HEK293 (cell line): Measurements from ENCODE around the gene ZNF112.

Experiments used
- CTCF ChIA-PET: fragments of 350-600 bp; formaldehyde crosslinking; extraction: SDS; loops from one replicate; lab custom pipeline; 2021; ENCODE audit warnings: antibody characterized with exemption; lab: Yijun Ruan, JAX
- POLR2A ChIA-PET: fragments of 300-600 bp; formaldehyde crosslinking; extraction: SDS; loops from one replicate; lab custom pipeline; 2020; ENCODE audit warnings: antibody characterized with exemption, inconsistent platforms; lab: Yijun Ruan, JAX
- H3K27ac ChIP-seq: fragments of 200-500 bp; sonication (Bioruptor generic); 2 replicates; pipeline ENCODE4 v1.5.1; 2014; ENCODE audit warnings: low read depth, low read length, control low read depth, inconsistent platforms; ENCODE audit errors: extremely low read depth
- H3K36me3 ChIP-seq, 2 experiments: fragments of 200-500 bp in 1 of 2; sonication (Bioruptor generic) in 1 of 2; 1 replicate in 1 of 2; 2 replicates in 1 of 2; pipeline ENCODE4 v1.5.1; 2014 to 2017; ENCODE audit warnings: inconsistent platforms in 2 of 2, low read length in 2 of 2; ENCODE audit not compliant: control insufficient read depth in 2 of 2, insufficient read depth in 1 of 2
- H3K4me1 ChIP-seq: fragments of 200-500 bp; sonication (Bioruptor generic); 2 replicates; pipeline ENCODE4 v1.5.1; 2014; ENCODE audit warnings: mild to moderate bottlenecking, low read length, inconsistent platforms; ENCODE audit not compliant: control insufficient read depth, insufficient read depth
- H3K4me3 ChIP-seq: 2 replicates; pipeline ENCODE4 v1.5.1; 2011; ENCODE audit warnings: low read depth, mild to moderate bottlenecking, control low read depth, low read length, moderate library complexity
- H3K9me3 ChIP-seq: fragments of 200-500 bp; sonication (Bioruptor generic); 2 replicates; pipeline ENCODE4 v1.5.1; 2014; ENCODE audit warnings: low read depth, low read length, inconsistent platforms; ENCODE audit not compliant: control insufficient read depth, insufficient read depth
- GLI2 ChIP-seq: fragments of 450-650 bp; formaldehyde crosslinking; IDR thresholded peaks from 2 replicates; pipeline ENCODE4; 2017; ENCODE audit warnings: missing biosample characterization, missing genetic modification characterization, low read depth, borderline replicate concordance
- GLIS1 ChIP-seq: fragments of 450-650 bp; formaldehyde crosslinking; IDR thresholded peaks from 2 replicates; pipeline ENCODE4 v1.5.1; 2016; ENCODE audit warnings: missing biosample characterization, missing genetic modification characterization
- KLF17 ChIP-seq: fragments of 450-650 bp; formaldehyde crosslinking; IDR thresholded peaks from 2 replicates; pipeline ENCODE4 v1.5.1; 2016; ENCODE audit warnings: missing biosample characterization, missing genetic modification characterization
- OVOL3 ChIP-seq: fragments of 450-650 bp; formaldehyde crosslinking; IDR thresholded peaks from 2 replicates; pipeline ENCODE4 v1.5.1; 2016; ENCODE audit warnings: missing biosample characterization, missing genetic modification characterization
- RBAK ChIP-seq: fragments of 450-650 bp; formaldehyde crosslinking; IDR thresholded peaks from 2 replicates; pipeline ENCODE4 v1.5.1; 2016; ENCODE audit warnings: missing biosample characterization, missing genetic modification characterization
- REPIN1 ChIP-seq: fragments of 450-650 bp; formaldehyde crosslinking; IDR thresholded peaks from 2 replicates; pipeline ENCODE4 v1.5.1; 2017; ENCODE audit warnings: missing biosample characterization, missing genetic modification characterization, low read depth
- ZBTB8A ChIP-seq: fragments of 450-650 bp; formaldehyde crosslinking; IDR thresholded peaks from 2 replicates; pipeline ENCODE4 v1.5.1; 2016; ENCODE audit warnings: missing biosample characterization, missing genetic modification characterization
- ZFP3 ChIP-seq: fragments of 450-650 bp; formaldehyde crosslinking; IDR thresholded peaks from 2 replicates; pipeline ENCODE4 v1.5.1; 2016; ENCODE audit warnings: low read depth, missing biosample characterization, missing genetic modification characterization
- ZNF10 ChIP-seq: fragments of 450-650 bp; formaldehyde crosslinking; IDR thresholded peaks from 2 replicates; pipeline ENCODE4 v1.5.1; 2017; ENCODE audit warnings: missing biosample characterization, missing genetic modification characterization
- ZNF175 ChIP-seq: fragments of 450-650 bp; formaldehyde crosslinking; IDR thresholded peaks from 2 replicates; pipeline ENCODE4 v1.5.1; 2016; ENCODE audit warnings: missing biosample characterization, missing genetic modification characterization
- ZNF202 ChIP-seq: fragments of 450-650 bp; formaldehyde crosslinking; IDR thresholded peaks from 2 replicates; pipeline ENCODE4 v1.5.1; 2016; ENCODE audit warnings: missing biosample characterization, missing genetic modification characterization, borderline replicate concordance
- ZNF211 ChIP-seq: fragments of 450-650 bp; formaldehyde crosslinking; IDR thresholded peaks from 2 replicates; pipeline ENCODE4 v1.5.1; 2016; ENCODE audit warnings: low read depth, missing biosample characterization, missing genetic modification characterization
- ZNF311 ChIP-seq: fragments of 450-650 bp; formaldehyde crosslinking; IDR thresholded peaks from 2 replicates; pipeline ENCODE4 v1.5.1; 2017; ENCODE audit warnings: missing biosample characterization, missing genetic modification characterization, borderline replicate concordance
- ZNF335 ChIP-seq: fragments of 450-650 bp; formaldehyde crosslinking; conservative IDR thresholded peaks from 2 replicates; pipeline ENCODE4 v1.5.1; 2016; ENCODE audit warnings: missing biosample characterization, missing genetic modification characterization
- ZNF350 ChIP-seq: fragments of 450-650 bp; formaldehyde crosslinking; IDR thresholded peaks from 2 replicates; pipeline ENCODE4 v1.5.0; 2017; ENCODE audit warnings: missing biosample characterization, mild to moderate bottlenecking, missing genetic modification characterization
- ZNF354C ChIP-seq: fragments of 450-650 bp; formaldehyde crosslinking; IDR thresholded peaks from 2 replicates; pipeline ENCODE4 v1.5.1; 2016; ENCODE audit warnings: missing biosample characterization, missing genetic modification characterization, low read depth, borderline replicate concordance
- ZNF514 ChIP-seq: fragments of 450-650 bp; formaldehyde crosslinking; IDR thresholded peaks from 2 replicates; pipeline ENCODE4 v1.5.1; 2016; ENCODE audit warnings: missing biosample characterization, missing genetic modification characterization
- ZNF560 ChIP-seq: fragments of 450-650 bp; formaldehyde crosslinking; IDR thresholded peaks from 2 replicates; pipeline ENCODE4 v1.5.1; 2017; ENCODE audit warnings: missing biosample characterization, missing genetic modification characterization, borderline replicate concordance
- ZNF621 ChIP-seq: fragments of 450-650 bp; formaldehyde crosslinking; IDR thresholded peaks from 2 replicates; pipeline ENCODE4 v1.5.1; 2017; ENCODE audit warnings: missing biosample characterization, missing genetic modification characterization
- ZNF645 ChIP-seq: fragments of 450-650 bp; formaldehyde crosslinking; IDR thresholded peaks from 2 replicates; pipeline ENCODE4; 2016; ENCODE audit warnings: missing biosample characterization, missing genetic modification characterization
- ZNF660 ChIP-seq: fragments of 450-650 bp; IDR thresholded peaks from 2 replicates; pipeline ENCODE4 v1.5.1; 2018; ENCODE audit warnings: missing biosample characterization, mild to moderate bottlenecking, missing genetic modification characterization
- ZNF707 ChIP-seq: fragments of 450-650 bp; formaldehyde crosslinking; IDR thresholded peaks from 2 replicates; pipeline ENCODE4 v1.5.1; 2016; ENCODE audit warnings: missing biosample characterization, missing genetic modification characterization
- ZSCAN16 ChIP-seq: fragments of 450-650 bp; formaldehyde crosslinking; IDR thresholded peaks from 2 replicates; pipeline ENCODE4 v1.5.1; 2016; ENCODE audit warnings: missing biosample characterization, missing genetic modification characterization
- ZSCAN23 ChIP-seq: fragments of 450-650 bp; formaldehyde crosslinking; IDR thresholded peaks from 2 replicates; pipeline ENCODE4 v1.5.1; 2016; ENCODE audit warnings: missing biosample characterization, missing genetic modification characterization
- ZSCAN30 ChIP-seq: fragments of 450-650 bp; IDR thresholded peaks from 2 replicates; pipeline ENCODE4 v1.5.1; 2018; ENCODE audit warnings: missing biosample characterization, mild to moderate bottlenecking, missing genetic modification characterization, moderate library complexity
- TF ChIP-seq, protein P1 (sequence below): fragments of 450-650 bp; formaldehyde crosslinking; IDR thresholded peaks from 2 replicates; pipeline ENCODE4 v1.5.1; 2016; ENCODE audit warnings: missing biosample characterization, missing genetic modification characterization
- TF ChIP-seq, protein P2 (sequence below): fragments of 450-650 bp; formaldehyde crosslinking; IDR thresholded peaks from 2 replicates; pipeline ENCODE4 v1.5.1; 2016; ENCODE audit warnings: missing biosample characterization, missing genetic modification characterization

ZNF112 gene

DNA sequence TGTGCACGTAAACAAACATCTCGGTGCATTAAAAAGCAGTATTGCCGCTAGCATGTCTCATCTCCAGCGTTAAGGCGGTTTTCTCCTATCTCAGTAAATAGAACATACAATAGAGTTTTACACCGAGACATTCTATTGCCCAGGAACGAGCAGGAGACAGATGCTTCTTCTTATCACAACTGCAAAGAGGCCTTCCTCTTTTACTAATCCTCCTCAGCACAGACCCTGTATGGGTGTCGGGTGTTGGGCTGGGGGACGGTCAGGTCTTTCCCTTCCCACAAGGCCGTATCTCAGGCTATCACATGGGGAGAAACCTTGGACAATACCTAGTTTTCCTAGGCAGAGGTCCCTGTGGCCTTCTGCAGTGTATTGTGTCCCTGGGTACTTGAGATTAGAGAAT, 75.6 kb downstream of the ZNF112 start (continued):
- TF ChIP-seq ZNF514, result no peak
- TF ChIP-seq ZNF660 (tag by site-specific recombination), result no peak
- no peak for TF ChIP-seq GLI2 (tag by site-specific recombination)
- TF ChIP-seq ZNF202 (tag by site-specific recombination), result no peak
- no peak for TF ChIP-seq ZNF335 (tag by site-specific recombination)
- TF ChIP-seq, all 188 proteins: peak for 0

DNA sequence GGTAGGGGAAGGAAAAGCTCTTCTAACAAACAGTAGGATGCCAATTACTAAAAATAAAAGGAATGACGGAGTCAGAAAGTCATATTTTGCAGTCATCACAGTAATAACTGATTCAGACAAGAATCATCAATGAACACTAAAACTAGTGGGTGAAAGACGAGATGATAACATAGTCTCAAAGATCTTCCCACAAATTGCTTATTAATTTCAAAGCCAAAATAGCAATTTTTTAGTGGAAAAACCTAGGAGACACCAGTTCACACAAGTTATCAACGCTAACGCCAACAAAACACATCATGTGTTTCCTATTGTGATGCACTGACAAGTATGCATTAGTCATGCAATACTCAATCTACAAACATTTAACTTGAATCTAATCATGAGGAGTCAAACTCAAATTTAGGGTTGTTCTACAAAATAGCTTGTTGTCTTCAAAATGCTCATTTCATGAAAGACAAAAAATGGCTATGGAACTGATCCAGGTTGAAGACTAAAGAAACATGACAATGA, 78.2 kb downstream of the ZNF112 start:
- Histone ChIP-seq H3K36me3 (peaks cover 12 to 22% of the 10 kb centered on the region in 2 experiments), H3K9me3 (peaks cover 12% of the 10 kb centered on the region), H3K4me3 (no peak overlapping the region), H3K27ac (no peak overlapping the region), H3K4me1 (no peaks in the 10 kb centered on the region)
- POLR2A ChIA-PET, result no interaction called here
- no peak for TF ChIP-seq ZNF175 (tag by site-specific recombination)
- no peak for TF ChIP-seq ZSCAN16 (tag by site-specific recombination)
- TF ChIP-seq RBAK (tag by site-specific recombination), result no peak
- no peak for TF ChIP-seq OVOL3 (tag by site-specific recombination)
- TF ChIP-seq ZNF514, result no peak
- TF ChIP-seq ZFP3, result no peak
- CTCF ChIA-PET, result interaction anchor here (0.7 kb wide), 2 partner anchors 151 to 330 kb away, joined by 3 read pairs; no protein-coding TSS in a partner anchor

DNA sequence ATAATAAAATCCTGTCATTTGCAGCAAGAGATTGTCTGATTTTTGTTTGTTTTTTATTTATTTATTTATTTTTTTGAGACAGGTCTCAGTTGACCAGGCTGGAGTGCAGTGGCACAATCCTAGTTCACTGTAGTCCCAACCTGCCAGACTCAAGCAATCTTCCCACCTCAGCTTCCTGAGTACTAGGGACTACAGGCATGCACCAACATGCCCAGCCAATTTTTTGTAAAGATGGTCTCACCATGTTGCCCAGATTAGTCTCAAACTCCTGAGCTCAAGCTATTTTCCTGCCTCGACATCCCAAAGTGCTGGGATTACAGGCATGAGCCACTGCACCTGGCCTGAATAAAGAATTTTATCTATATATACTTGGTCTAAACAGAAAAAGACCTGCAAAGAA, 79.1 kb downstream of the ZNF112 start:
- Histone ChIP-seq H3K9me3 (peaks cover 15% of the 10 kb centered on the region), H3K4me1 (no peaks in the 10 kb centered on the region), H3K27ac (no peak overlapping the region), H3K4me3 (no peak overlapping the region), H3K36me3 (peaks cover 16 to 31% of the 10 kb centered on the region in 2 experiments)
- TF ChIP-seq ZNF311 (tag by site-specific recombination) (no peak), ZNF560 (tag by site-specific recombination) (no peak), KLF17 (tag by site-specific recombination) (no peak), REPIN1 (tag by site-specific recombination) (no peak), ZSCAN30 (tag by site-specific recombination) (no peak), ZNF10 (no peak), ZNF645 (tag by site-specific recombination) (no peak), ZNF621 (tag by site-specific recombination) (no peak), ZNF211 (no peak), GLIS1 (tag by site-specific recombination) (no peak), ZBTB8A (tag by site-specific recombination) (no peak), ZNF350 (tag by site-specific recombination) (no peak), ZSCAN23 (tag by site-specific recombination) (no peak), ZNF354C (tag by site-specific recombination) (no peak), ZNF707 (tag by site-specific recombination) (no peak)
- TF ChIP-seq, protein P1, sequence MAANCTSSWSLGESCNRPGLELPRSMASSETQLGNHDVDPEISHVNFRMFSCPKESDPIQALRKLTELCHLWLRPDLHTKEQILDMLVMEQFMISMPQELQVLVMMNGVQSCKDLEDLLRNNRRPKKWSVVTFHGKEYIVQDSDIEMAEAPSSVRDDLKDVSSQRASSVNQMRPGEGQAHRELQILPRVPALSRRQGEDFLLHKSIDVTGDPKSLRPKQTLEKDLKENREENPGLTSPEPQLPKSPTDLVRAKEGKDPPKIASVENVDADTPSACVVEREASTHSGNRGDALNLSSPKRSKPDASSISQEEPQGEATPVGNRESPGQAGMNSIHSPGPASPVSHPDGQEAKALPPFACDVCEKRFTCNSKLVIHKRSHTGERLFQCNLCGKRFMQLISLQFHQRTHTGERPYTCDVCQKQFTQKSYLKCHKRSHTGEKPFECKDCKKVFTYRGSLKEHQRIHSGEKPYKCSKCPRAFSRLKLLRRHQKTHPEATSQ, result no peak
- TF ChIP-seq, protein P2, sequence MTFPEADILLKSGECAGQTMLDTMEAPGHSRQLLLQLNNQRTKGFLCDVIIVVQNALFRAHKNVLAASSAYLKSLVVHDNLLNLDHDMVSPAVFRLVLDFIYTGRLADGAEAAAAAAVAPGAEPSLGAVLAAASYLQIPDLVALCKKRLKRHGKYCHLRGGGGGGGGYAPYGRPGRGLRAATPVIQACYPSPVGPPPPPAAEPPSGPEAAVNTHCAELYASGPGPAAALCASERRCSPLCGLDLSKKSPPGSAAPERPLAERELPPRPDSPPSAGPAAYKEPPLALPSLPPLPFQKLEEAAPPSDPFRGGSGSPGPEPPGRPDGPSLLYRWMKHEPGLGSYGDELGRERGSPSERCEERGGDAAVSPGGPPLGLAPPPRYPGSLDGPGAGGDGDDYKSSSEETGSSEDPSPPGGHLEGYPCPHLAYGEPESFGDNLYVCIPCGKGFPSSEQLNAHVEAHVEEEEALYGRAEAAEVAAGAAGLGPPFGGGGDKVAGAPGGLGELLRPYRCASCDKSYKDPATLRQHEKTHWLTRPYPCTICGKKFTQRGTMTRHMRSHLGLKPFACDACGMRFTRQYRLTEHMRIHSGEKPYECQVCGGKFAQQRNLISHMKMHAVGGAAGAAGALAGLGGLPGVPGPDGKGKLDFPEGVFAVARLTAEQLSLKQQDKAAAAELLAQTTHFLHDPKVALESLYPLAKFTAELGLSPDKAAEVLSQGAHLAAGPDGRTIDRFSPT, result no peak
- CTCF ChIA-PET, result interaction anchor here (0.5 to 1.3 kb wide), 2 partner anchors 11 to 464 kb away, joined by 3 to 4 read pairs; no protein-coding TSS in a partner anchor
- POLR2A ChIA-PET, result no interaction called here
